ENCODE measurements around the gene MMAB.
A peak's percentile ranks its signal among the peaks of the same experiment; 100 is the strongest.
"Not testable (repeated sequence)": the region's sequence is repeated elsewhere in the genome, so short reads cannot be mapped to it uniquely, and the experiment has no call there.

MMAB gene

GRCh38 chr12:109573029-109573913, at the start of gene MMAB, which contains the start of gene MVK:
MMAB (minus strand) TSS chr12:109573504; CDS start chr12:109573480, 24 bp downstream.
MVK (plus strand) TSS chr12:109573794; CDS start chr12:109574823, 1,029 bp downstream.
- peak; percentile 97 for FAIRE-seq

DNA sequence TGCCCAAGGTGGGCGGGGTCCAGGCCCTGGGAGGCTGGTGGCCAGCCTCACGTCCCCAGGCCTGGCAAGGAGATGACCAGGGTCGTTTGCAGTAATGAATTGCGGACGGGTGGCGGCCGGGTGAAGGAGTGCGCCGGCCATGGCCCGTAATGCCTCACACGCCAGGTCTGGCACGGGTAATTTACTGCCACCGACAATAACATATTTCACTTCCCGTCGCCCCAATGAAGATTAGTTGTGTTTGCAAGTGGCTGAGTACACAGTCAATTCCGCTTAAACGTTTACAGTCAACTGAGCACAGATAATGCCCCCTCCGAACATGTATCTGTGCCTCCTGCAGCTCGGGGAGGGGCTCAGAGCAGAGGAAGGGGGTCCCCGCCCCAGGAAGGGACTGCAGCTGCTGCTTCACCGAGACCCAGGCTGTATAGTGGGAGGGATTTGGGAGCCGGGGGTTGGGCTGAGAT, 48.6 kb upstream of the MMAB start:
- no peak for FAIRE-seq

- no peak for FAIRE-seq
Observed at GRCh38 chr12:109621211-109621694, 47.9 kb upstream of the MMAB start.

DNA sequence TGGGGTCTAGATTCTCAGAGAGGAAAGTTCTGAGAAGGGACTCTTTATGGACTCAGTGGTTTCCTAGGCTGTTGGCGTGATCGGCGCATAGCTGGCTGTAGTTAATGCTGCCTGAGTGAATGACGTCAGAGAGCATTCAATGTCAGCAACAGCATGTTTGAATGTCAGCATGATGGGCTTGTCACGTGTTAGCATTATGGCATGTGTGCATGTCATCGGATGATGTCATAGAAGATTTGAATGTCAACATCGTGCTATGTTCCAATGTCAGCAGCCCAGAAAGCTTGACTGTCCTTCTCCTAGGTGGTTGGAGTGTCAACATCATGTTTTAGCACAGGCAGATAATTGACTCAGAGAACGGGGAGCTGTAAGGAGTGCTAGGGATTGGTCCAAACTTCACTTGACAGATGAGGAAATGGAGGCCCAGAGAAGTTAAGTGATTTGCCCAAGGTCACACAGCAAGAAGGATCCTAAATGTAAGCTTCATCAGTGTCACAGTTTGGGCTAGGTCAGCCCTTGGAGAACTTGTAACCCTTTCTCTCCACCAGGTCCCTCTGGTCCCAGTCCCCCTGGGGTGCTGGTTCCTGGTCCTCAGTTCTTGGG, 45.8 kb upstream of the MMAB start:
- no peak for FAIRE-seq

DNA sequence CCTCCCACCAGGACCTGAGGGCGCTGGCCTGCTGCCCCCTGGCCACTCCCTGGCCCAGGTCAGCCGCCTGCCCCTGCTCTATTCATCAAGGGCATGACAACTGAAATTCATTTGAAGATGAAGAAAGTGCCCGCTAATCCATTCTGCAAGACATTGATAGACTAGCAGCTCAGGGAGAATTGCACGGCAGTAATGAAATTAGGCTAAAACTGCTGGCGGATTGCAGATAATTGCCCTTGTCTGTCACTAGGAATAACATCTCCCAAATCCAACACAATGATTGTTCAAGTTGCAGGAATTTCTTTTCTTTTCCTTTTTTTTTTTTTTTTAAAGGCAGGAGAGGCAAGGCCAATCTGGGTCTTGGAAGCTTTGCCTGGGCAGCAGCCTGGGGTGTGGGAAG, 44.8 kb upstream of the MMAB start:
- FAIRE-seq: no peak

DNA sequence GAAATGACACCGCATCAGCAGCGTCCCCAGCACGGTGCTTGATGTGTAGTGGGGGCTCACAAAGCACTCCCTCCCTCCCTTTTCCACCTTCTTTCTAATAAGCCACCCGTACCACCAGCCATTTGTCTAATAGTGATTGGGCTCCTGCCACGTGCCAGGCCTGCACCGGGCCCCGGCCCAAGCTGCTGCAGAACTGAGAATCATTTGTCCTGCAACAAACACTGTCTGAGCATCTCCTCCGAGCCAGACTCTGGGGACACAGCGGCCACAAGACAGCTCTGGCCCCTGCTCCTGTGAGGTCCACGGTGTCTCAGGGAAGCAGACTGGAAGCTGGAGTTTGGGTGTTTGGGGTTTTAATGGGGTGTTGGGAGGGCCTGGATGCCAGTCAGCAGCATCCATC, 44.2 kb upstream of the MMAB start:
- FAIRE-seq: no peak

GRCh38 chr12:109615556-109616229, 42.4 kb upstream of the MMAB start:
- FAIRE-seq: no peak

DNA sequence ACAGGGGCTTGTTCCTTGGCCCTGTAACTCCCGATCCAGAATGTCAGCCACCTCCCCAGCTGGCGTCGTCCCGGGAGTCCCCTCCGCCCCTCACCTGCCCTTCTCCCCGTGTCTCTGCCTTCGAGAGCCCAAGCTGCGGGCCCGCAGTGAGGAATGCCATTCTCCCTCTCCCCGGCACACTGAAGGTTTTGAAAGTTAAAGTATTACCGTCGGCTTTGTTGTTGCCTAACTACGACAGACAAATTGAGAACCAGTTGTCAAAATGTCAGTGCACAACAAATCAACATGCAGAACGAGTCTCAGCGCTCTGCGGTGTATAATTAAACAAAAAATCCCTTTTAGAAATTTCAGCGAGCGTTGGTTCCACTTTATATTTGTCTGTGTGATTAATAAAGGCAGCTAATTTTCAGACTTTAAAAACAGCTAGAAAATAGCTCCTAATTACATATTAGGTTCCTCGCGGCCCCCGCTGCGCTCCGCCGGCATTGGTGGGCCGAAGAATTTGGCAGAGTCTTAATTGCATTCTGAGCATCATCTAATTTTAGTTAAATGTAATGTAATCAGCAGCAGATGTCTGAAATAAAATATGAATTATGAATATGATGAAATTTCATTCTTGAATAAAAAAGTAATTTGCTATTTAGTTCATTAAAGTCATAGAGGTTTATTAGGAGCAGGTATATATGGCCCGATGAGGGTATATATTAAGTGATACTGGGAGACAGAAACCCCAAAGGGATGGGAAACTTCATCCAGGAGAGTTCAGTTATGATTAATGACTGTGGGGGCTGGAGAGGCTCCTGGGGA, 40.5 kb upstream of the MMAB start:
- FAIRE-seq: no peak

GRCh38 chr12:109612975-109613502, 39.7 kb upstream of the MMAB start:
- no peak for FAIRE-seq

DNA sequence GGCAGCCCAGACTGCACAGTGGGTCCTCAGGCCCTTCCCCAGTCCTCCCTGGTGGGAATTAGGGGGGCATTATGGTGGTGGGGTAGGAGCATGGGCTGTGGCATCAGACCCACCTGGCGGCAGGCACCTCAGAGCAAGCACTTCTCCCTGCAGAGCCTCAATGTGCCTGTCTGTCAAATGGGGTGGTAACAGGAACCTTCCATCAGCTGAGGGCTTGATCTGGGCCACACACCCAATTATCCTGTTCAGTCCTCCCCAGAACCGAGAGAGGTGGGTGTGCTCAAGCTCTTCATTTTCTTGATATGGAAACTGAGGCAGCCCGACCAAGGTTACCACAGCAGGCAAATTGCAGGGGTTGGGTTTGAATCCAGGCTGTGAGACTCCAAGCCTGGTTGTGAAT, 38.7 kb upstream of the MMAB start:
- FAIRE-seq: no peak

- FAIRE-seq: no peak
Observed at GRCh38 chr12:109611223-109611622, 37.9 kb upstream of the MMAB start.

GRCh38 chr12:109610523-109610922, 37.2 kb upstream of the MMAB start:
- FAIRE-seq: no peak

DNA sequence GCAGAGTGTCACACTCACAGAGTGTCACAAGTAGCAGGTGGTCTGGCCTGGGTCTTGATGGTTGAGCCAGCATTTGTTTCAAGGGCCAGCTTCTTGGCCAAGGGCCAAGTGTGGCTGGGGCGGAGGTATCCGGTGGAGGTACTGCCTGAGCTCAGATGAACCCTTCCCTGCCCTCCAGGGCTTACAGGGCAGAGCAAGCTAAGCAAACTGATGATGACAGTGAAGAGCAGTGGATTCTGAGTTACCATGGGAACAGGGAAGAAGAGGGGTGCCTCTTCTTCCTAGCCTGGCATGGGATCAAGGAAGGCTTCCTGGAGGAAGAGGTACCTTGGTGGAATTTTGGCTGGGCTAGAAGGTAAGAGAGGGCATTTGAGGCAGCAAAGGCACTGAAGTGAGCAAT, 36.0 kb upstream of the MMAB start:
- no peak for FAIRE-seq

- FAIRE-seq: no peak
Observed at GRCh38 chr12:109608793-109609192, 35.5 kb upstream of the MMAB start.

- FAIRE-seq: no peak
Observed at GRCh38 chr12:109608270-109608669, 35.0 kb upstream of the MMAB start.

- FAIRE-seq: no peak
Observed at GRCh38 chr12:109607618-109608017, 34.3 kb upstream of the MMAB start.

DNA sequence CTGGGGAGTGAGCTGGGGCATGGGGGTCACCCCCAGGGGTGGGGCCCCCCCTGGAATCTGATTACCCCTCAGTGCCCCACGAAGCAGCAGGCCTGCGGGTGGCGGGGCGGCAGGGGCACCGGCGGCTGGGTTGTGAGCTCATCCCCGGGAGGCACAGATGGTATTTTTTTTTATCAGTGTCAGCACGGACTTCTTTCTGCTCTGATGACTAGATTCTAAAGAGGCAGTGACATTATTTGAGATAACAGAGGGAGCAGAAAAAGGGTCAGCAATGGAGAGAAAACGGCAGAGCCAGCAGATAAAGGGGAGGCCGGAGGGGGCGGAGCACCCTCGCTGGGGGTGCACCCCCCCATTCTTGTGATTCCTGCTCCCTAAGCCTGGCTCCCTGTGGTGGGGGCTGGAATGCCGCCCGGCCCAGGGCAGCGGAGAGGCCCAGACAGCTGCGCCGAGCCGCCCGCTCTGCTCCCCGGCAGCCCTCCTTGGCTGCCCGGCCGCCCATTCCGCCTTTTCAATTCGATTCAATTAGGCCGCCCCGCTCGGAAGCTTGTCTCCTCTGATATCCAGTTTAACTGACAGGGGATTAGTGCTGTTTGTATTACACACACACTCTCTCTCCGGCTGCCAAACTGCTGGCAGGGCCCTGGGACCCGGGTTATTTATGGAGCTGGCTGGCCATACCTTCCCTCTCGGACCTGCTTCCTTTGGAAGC, 33.2 kb upstream of the MMAB start:
- FAIRE-seq: no peak

- FAIRE-seq: no peak
Observed at GRCh38 chr12:109605599-109606228, 32.4 kb upstream of the MMAB start.

DNA sequence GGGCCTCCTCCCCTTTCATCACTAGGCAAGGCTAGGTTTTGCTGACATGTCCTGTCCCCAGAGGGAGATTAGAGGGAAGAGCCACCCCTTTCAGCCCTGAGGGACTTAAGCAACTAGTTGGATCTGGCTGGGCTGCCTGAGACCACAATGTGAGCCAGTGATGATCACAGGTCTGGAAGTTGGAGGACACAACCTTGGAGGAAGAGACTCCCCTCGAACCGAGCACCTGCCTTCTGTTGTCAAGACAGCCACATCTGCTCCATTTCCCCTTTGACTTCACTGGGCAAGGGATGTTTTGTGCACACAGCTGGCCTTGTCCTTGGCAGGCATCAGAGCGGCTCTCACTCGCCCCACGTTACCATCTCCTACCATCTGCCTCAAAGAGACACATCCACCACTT, 31.7 kb upstream of the MMAB start:
- FAIRE-seq: no peak

GRCh38 chr12:109604132-109604585, 30.9 kb upstream of the MMAB start:
- FAIRE-seq: no peak

DNA sequence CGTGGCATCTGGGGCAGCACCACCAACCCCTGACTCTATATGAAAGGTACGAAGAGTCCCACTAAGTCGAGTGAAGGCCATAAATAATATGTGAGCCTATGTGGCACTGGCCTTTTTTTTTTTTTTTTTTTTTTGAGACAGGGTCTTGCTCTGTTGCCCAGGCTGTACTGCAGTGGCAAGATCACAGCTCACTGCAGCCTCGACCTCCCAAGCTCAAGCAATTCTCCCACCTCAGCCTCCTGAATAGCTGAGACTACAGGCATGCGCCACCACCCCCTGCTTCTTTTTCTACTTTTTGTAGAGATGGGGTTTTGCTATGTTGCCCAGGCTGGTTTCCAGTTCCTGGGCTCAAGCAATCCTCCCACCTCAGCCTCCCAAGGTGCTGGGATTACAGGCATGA, 28.8 kb upstream of the MMAB start:
- FAIRE-seq: not testable (repeated sequence)

Data from A204.1 (cell line).